Gastroesophageal sphincter (tissue), 3 donors: ENCODE data around the gene OR10G3.

Experiments
- CTCF ChIP-seq, 4 experiments: fragments of 200-600 bp in 2 of 4; fragments of 450-650 bp in 2 of 4; sonication (generic) in 1 of 4; IDR thresholded peaks; one replicate each; pipeline ENCODE4 v1.5.1; 2017 to 2019; ENCODE audit warnings: antibody characterized with exemption in 4 of 4, mild to moderate bottlenecking in 2 of 4, moderate library complexity in 2 of 4
- POLR2A ChIP-seq, 2 donors: fragments of 450-650 bp; IDR thresholded peaks; one replicate each; pipeline ENCODE4 v1.6.1; 2017; ENCODE audit warnings: antibody characterized with exemption in 2 of 2, mild to moderate bottlenecking in 2 of 2, moderate library complexity in 1 of 2

- TF ChIP-seq POLR2A (IDR thresholded peaks at IDR 0.05), result no peak
- no peak for TF ChIP-seq CTCF (IDR thresholded peaks at IDR 0.05)
These were observed 46.6 kb downstream of the OR10G3 start for GRCh38 chr14:21533294-21533693.
